ENCODE results near the gene USO1. TPM values are rescaled to one million over a fixed set of nuclear protein-coding genes. Genes with fewer than 3 reads are reported as not detected.

Gene USO1
- total and polyA plus RNA-seq, 2 of the 13 experiments (the other 11 are each of a cell fraction or from before 2014, with no cell fraction given) = 52.2 to 87.7 TPM

DNA sequence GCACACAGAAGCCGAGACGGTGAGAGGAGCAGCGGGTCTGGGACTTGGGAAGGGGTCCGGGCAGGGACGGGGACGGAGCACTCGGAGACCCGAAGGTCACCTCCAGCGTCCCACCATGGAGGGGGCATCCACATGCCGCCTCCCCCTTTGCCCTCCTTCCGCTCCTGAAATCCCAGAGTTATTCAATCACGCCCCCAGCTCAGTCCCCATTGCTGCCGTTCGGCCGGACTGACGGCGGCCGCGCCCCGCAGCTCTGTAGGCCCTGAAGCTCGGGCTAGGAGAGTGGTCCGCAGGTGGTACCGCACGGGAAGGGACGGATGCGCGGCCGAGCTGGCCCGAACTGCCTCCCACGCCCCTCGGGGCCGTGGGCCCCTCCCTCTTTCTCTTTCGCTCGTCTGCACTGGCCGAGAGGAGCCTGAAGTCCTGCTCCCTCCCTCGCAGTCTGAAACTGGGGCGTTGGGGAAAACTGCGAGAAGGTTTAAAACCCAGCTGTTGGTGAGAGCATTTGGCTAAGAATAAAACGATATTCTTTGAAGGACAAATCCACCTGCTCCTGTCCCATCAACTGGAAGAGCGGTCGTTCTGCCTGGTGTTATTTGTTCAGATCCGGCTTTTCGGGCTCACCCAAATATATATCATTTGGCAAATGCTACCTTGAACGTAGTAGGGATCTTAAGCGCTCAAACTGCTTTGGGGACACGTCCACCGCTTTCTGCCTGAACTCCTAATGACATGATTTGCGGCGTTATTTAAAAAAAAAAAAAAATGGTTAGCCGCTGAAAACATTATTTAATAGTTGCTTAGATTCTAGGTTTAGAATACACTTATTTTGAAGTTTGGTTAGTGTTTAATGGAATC lies 719 bp downstream of the USO1 start (continued):
- TF ChIP-seq, protein P1, sequence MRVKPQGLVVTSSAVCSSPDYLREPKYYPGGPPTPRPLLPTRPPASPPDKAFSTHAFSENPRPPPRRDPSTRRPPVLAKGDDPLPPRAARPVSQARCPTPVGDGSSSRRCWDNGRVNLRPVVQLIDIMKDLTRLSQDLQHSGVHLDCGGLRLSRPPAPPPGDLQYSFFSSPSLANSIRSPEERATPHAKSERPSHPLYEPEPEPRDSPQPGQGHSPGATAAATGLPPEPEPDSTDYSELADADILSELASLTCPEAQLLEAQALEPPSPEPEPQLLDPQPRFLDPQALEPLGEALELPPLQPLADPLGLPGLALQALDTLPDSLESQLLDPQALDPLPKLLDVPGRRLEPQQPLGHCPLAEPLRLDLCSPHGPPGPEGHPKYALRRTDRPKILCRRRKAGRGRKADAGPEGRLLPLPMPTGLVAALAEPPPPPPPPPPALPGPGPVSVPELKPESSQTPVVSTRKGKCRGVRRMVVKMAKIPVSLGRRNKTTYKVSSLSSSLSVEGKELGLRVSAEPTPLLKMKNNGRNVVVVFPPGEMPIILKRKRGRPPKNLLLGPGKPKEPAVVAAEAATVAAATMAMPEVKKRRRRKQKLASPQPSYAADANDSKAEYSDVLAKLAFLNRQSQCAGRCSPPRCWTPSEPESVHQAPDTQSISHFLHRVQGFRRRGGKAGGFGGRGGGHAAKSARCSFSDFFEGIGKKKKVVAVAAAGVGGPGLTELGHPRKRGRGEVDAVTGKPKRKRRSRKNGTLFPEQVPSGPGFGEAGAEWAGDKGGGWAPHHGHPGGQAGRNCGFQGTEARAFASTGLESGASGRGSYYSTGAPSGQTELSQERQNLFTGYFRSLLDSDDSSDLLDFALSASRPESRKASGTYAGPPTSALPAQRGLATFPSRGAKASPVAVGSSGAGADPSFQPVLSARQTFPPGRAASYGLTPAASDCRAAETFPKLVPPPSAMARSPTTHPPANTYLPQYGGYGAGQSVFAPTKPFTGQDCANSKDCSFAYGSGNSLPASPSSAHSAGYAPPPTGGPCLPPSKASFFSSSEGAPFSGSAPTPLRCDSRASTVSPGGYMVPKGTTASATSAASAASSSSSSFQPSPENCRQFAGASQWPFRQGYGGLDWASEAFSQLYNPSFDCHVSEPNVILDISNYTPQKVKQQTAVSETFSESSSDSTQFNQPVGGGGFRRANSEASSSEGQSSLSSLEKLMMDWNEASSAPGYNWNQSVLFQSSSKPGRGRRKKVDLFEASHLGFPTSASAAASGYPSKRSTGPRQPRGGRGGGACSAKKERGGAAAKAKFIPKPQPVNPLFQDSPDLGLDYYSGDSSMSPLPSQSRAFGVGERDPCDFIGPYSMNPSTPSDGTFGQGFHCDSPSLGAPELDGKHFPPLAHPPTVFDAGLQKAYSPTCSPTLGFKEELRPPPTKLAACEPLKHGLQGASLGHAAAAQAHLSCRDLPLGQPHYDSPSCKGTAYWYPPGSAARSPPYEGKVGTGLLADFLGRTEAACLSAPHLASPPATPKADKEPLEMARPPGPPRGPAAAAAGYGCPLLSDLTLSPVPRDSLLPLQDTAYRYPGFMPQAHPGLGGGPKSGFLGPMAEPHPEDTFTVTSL (CRISPR knock-in tag; IDR thresholded peaks at IDR 0.05; ENCODE audit: borderline replicate concordance) = no peak
- TF ChIP-seq NCOR1 (IDR thresholded peaks at IDR 0.05; ENCODE audit: borderline replicate concordance, low read length) (no peak), YEATS4 (CRISPR knock-in tag; IDR thresholded peaks at IDR 0.05; ENCODE audit: borderline replicate concordance) (peak; percentile 43), ZNF773 (CRISPR knock-in tag; IDR thresholded peaks at IDR 0.05; ENCODE audit: borderline replicate concordance) (peak; percentile 65; the same call in 1 of the 2 replicates), MAF1 (CRISPR knock-in tag; IDR thresholded peaks at IDR 0.05; ENCODE audit: borderline replicate concordance) (0 out of 2 replicates have a peak, but pooled peaks have one; percentile 28), TEAD3 (CRISPR knock-in tag; optimal IDR thresholded peaks at IDR 0.05; ENCODE audit: borderline replicate concordance) (no peak), ZNF616 (CRISPR knock-in tag; IDR thresholded peaks at IDR 0.05; ENCODE audit: low read depth) (0 out of 2 replicates have a peak, but pooled peaks have one; percentile 27), CHCHD3 (CRISPR knock-in tag; IDR thresholded peaks at IDR 0.05) (no peak), ZNF543 (CRISPR knock-in tag; IDR thresholded peaks at IDR 0.05) (no peak; the same call in 1 of the 2 replicates), ERF (CRISPR knock-in tag; IDR thresholded peaks at IDR 0.05) (no peak), ZKSCAN1 (IDR thresholded peaks at IDR 0.05; ENCODE audit: low read length) (peak; percentile 92)
- TF ChIP-seq, protein P2, sequence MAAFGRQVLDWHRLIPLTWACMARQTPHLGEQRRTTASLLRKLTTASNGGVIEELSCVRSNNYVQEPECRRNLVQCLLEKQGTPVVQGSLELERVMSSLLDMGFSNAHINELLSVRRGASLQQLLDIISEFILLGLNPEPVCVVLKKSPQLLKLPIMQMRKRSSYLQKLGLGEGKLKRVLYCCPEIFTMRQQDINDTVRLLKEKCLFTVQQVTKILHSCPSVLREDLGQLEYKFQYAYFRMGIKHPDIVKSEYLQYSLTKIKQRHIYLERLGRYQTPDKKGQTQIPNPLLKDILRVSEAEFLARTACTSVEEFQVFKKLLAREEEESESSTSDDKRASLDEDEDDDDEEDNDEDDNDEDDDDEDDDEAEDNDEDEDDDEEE (CRISPR knock-in tag; IDR thresholded peaks at IDR 0.05) = no peak
- TF ChIP-seq, protein P3, sequence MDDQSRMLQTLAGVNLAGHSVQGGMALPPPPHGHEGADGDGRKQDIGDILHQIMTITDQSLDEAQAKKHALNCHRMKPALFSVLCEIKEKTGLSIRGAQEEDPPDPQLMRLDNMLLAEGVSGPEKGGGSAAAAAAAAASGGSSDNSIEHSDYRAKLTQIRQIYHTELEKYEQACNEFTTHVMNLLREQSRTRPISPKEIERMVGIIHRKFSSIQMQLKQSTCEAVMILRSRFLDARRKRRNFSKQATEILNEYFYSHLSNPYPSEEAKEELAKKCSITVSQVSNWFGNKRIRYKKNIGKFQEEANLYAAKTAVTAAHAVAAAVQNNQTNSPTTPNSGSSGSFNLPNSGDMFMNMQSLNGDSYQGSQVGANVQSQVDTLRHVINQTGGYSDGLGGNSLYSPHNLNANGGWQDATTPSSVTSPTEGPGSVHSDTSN (CRISPR knock-in tag; IDR thresholded peaks at IDR 0.05; ENCODE audit: borderline replicate concordance) = no peak
- TF ChIP-seq, protein P4, sequence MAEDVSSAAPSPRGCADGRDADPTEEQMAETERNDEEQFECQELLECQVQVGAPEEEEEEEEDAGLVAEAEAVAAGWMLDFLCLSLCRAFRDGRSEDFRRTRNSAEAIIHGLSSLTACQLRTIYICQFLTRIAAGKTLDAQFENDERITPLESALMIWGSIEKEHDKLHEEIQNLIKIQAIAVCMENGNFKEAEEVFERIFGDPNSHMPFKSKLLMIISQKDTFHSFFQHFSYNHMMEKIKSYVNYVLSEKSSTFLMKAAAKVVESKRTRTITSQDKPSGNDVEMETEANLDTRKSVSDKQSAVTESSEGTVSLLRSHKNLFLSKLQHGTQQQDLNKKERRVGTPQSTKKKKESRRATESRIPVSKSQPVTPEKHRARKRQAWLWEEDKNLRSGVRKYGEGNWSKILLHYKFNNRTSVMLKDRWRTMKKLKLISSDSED (CRISPR knock-in tag; IDR thresholded peaks at IDR 0.05) = no peak
- TF ChIP-seq, protein P5, sequence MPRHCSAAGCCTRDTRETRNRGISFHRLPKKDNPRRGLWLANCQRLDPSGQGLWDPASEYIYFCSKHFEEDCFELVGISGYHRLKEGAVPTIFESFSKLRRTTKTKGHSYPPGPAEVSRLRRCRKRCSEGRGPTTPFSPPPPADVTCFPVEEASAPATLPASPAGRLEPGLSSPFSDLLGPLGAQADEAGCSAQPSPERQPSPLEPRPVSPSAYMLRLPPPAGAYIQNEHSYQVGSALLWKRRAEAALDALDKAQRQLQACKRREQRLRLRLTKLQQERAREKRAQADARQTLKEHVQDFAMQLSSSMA (CRISPR knock-in tag; IDR thresholded peaks at IDR 0.05) = 0 out of 2 replicates have a peak, but pooled peaks have one; percentile 75
- TF ChIP-seq, protein P6, sequence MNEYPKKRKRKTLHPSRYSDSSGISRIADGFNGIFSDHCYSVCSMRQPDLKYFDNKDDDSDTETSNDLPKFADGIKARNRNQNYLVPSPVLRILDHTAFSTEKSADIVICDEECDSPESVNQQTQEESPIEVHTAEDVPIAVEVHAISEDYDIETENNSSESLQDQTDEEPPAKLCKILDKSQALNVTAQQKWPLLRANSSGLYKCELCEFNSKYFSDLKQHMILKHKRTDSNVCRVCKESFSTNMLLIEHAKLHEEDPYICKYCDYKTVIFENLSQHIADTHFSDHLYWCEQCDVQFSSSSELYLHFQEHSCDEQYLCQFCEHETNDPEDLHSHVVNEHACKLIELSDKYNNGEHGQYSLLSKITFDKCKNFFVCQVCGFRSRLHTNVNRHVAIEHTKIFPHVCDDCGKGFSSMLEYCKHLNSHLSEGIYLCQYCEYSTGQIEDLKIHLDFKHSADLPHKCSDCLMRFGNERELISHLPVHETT (CRISPR knock-in tag; conservative IDR thresholded peaks at IDR 0.05) = 0 out of 2 replicates have a peak, but pooled peaks have one; percentile 44
